ENCODE results near the gene TOR1AIP2.

TOR1AIP2 gene

GRCh38 chr1:179825206-179825605 is 52.4 kb downstream of the TOR1AIP2 start:
- DNase-seq: no peak

DNA sequence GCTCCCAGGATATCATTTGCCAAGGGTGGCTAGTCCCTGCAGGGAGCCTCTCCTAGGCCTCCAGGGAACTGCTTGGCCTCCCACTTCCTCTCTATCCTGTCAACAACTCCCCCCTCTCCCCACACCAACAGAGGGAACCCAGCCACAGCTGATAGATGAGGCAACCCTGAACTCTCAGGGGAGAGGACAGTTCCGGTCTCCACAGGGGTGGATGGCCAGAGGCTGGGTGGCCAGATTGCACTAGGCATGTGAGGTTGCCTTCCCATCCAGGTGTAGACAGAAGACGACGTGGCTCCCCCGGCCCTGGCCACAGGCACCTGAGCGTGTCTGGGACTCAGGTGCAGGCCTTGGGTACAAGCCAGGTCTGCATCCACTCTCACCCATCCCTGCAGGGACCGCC is 53.3 kb downstream of the TOR1AIP2 start:
- DNase-seq: no peak

- no peak for DNase-seq
Measured at GRCh38 chr1:179823693-179824092, 53.9 kb downstream of the TOR1AIP2 start.

DNA sequence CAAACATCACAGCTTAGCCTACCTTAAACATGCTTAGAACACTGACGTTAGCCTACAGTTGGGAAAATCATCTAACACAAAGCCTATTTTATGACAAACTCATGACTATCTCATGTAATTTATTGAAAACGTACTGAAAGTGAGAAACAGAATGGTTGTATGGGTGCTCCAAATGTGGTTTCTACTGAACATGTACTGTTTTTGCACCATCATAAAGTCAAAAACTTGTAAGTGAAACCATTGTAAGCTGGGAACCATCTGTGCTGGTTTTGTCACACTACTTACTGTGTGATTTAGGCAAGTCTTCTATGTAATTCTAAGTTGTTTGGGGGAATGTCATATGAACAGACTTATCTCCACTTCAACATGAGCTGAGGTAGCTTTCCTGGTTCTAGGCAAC is 55.5 kb downstream of the TOR1AIP2 start:
- DNase-seq: no peak

DNA sequence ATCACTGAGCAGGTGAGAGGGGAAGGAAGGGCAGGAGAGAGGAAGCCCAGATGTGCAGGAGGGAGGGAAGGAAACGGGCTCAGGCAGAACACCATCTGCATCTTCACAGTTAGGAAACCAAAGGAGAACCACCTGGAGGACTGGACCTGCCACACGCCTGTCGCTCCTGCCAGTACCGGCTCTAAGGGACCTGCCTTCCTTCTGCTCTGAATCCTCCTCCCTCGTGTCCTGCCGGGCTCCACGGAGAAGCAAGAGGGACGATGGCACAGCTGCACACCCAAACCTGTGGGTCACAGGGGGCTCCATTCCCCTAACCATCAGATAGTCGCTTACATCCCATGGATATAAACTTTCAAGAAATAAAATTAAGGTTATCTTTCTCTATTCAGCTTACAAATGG is 56.1 kb downstream of the TOR1AIP2 start:
- no peak for DNase-seq

DNA sequence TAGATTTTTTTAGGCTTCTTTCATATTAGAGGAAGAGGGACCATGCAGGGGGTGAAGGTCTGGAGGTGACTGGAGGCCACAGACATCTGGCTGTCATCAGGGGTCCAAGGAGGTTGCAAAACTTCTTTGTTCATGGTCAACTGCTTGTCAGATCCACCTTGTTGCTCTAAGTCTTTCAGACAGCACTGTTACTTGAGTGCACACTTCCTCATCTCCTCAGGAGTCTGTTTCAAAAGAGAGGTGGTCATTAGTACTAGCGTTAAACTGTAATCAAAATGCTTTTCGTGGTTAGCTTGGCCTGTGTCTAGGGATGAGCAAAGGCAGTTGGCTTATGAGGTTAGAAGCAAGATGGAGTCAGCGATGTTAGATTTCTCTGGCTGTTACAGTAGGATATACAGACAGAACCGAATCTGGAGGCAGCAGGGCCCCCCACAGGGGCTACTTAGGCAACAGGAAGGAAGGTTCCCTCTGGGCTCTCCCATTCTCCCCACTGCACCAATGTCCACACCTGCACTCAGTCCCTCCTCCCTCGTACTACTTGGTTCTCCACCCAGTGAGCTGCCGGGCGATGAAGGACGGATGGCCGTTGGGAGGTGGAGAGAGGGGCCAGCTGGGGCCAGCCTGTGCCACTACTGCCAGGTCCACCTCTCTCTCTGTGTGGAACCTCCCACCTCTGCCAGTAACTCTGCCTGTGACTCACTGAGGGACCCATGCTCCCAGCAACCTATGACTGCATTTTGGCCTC is 57.2 kb downstream of the TOR1AIP2 start:
- no peak for DNase-seq

DNA sequence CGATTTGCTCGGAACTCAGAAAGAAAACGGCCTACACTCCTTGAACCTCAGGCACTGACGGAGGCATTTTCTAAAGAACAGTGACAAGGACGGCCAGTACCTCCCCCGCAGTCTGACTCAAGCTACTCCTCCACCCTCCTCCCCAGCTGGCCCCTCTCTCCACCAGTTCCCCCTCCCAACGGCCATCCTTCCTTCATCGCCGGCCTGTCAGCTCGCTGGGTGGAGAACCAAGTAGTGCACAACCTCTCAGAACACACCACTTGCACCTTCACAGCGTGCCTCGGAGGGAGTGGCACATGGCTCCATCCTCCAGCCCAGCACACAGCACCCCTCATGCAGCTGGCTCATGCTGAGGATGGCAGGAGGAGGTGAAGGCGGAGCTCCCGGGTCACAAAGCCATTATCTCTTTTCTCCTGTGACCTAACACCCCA is 58.8 kb downstream of the TOR1AIP2 start:
- DNase-seq: no peak

GRCh38 chr1:179818260-179818659 is 59.3 kb downstream of the TOR1AIP2 start:
- DNase-seq: no peak

GRCh38 chr1:179817789-179818188 is 59.8 kb downstream of the TOR1AIP2 start:
- DNase-seq: no peak

GRCh38 chr1:179817056-179817455 is 60.5 kb downstream of the TOR1AIP2 start:
- DNase-seq: no peak

DNA sequence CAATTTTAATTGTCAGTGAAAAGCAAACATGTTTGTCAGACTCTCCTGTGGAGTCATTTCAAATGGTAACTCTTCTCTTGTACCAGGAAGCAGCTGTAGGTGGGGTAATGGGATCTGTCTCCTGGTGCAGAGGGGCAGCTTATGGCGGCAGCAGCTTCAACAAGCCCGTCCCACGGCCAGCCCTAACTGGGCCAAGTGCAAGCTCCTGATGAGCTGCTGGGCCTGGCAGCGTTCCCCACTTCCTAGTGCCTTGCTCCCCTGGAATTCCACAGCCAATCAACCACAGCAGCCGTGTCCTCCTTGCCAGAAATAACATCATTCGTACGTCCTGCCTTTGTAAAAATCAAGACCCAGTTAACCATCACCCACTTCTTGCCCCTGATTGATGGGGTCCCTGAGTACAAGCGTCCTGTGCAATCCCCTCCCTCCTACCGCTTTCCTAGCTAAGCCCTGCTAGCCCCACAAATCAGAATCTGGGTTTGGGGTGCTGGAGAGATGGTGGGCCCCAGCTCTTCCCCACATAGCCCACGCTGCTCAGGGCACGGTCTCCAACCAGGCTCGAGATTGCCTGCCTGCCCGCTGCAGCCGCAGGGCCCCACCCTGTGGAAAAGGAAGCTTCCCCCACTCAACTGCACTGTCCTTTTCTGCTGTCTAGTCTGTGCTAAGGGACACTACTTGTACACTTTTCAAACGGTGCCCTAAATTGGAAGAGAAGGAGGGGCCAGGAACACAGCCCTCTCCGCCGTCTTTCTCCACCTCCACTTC is 61.2 kb downstream of the TOR1AIP2 start:
- DNase-seq: no peak

DNA sequence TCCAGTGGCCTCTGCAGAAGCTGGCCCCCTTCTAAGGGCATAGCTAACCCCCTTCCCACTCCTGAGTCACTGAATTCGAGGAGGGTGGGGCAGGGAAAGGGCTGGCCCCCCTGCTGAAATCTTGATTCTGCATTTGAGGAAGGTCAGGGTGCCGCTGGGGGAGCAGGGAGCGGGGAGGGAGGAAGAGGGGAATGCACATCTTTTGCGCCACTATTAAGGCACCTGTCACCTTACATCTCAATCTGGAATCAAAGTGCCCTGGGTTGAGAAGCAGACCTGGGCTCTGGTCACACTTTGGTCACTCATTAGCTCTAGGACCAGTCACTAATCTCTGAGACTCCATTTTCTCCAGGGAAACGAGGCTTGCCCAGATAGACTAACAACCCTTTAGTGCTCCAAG is 62.0 kb downstream of the TOR1AIP2 start:
- DNase-seq: no peak

DNA sequence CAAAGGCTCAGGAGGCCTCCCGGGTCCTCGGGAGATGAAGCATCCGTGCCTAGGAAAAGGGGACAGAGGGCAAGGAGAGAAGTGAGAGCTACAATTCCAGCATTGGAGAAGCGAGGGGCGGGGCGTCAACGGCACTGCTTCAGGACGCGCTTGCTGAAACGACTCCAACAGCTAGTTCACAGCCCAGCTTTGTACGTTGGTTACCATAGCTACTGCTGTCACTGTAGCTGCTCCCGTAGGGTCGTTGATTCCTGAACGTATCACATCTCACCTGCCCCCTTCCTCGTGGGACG is 63.1 kb downstream of the TOR1AIP2 start:
- DNase-seq: no peak

- no peak for DNase-seq
Measured at GRCh38 chr1:179813626-179814545, 63.7 kb downstream of the TOR1AIP2 start.

DNA sequence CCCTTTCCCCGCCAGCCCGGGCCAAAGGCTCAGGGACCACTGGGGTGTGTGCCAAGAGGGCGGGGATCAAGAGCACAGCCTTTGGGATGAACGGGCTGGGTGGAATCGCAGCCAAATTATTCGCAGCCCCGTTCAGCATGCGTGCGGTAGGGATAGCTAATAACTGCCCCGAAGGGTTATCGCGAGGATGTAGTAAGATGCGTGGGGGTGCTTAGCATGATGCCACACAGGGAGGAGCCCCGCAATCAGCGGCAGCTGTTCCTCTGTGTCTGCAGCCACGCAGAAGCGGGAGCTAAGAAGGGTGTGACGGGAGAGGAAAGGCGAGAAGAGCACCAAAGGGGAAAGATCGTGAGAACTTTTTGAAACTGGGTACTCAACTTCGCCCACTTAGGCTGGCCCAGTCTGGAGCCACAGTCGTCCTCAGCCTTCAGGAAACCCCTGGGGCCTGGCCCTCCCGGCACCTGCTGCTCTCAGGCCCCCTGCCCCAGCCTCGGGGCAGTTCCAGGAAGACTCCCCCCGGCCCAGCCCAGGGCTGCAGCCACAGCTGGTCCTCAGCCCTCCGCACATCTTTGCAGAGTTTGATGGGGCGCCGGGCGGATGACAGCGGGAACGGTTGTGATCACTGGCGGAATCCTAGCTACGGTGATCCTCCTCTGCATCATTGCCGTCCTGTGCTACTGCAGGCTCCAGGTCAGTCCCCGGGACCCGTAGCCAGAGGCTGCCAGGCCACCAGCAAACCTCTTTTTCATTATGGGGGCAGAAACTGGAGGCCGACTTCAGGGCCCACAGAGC is 64.9 kb downstream of the TOR1AIP2 start:
- DNase-seq: no peak

GRCh38 chr1:179810367-179810715 is 67.3 kb downstream of the TOR1AIP2 start:
- DNase-seq: no peak

DNA sequence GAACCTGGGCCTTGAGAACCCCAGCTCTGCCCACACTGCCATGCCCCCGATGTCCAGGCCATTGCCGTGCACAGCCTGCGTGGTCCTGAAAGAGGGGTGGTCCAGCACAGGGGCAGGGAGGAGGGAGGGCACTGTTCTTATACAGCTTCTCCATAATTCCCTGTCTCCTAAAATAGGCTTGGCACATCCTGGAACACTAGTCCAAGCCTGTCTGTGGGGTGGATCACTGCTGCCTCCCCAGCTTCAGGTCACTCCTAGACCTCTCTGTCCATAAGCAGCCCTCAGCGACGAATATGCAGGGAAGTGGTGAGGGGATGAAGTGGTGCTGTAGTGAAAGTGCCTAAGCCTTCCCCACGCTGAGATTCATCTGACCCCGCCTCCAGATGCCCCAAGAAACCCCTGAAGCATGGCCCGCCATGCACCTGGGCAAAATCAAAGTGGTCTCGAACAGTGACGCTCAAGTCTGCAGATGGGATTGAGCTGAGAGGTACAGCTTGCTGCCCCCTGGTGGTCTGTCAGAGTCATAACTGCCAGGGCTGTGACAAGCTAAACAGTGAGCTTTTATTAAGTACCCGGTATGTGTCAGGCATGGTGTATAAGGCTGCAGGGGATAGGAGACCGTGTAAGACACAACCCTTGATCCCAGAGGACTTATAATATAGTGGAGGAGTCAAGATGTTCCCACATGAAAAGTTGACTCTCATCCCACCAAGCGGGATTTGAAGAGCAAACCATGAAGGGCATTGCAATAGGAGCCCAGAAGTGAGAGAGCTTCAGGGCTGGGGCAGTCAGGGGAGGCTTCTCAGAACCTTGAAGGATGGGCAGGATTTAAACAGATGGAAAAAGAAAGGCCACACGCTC is 67.9 kb downstream of the TOR1AIP2 start:
- peak; percentile 56 for DNase-seq

- DNase-seq: no peak
Measured at GRCh38 chr1:179808503-179808902, 69.1 kb downstream of the TOR1AIP2 start.

GRCh38 chr1:179807691-179808485 is 69.7 kb downstream of the TOR1AIP2 start:
- DNase-seq: no peak

DNA sequence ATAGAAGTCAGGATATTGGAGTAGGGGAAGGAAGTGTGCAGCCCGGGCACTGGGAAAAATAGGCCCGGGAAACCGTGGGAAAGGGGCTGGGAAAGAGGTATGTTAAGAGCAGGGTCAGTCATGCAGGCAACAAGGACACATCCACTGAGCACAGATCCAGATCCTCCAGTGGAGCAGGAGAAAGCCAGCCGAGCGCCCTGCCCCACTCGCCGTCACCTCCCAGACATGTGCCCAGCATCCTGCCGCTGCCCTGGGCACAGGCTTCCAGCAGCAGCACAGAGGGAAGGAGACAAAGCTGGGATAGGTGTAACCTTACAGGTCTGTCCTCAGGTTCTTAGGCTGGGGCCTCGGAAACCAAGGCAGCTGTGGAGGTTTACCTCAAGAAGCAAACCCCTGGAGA is 70.3 kb downstream of the TOR1AIP2 start:
- DNase-seq: no peak

DNA sequence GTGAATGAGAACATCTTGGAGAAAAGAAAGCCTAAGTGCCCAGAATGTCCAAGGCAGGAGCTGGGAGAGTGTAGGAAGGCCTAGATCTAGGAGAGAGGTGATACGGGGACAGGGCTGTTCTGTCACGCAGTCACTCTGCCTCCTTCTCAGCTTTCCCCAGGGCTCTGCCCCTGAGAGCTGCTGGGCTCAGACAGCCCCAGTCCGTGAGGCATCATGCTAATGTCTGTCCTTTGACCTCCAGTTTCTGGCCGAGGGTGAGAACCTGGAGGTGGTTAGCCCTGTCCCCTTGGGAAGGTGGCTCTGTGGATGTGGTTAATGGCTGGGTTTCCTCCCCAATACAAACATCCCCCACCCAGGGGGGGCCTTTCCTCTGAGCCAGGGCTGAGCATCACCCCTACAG is 71.3 kb downstream of the TOR1AIP2 start:
- no peak for DNase-seq
